LNCAP (cell line): Measurements from ENCODE around the gene DBR1.

Experiments used
- CTCF ChIP-seq: fragments of 450-650 bp; IDR thresholded peaks from 2 replicates; pipeline ENCODE4 v1.5.1; 2017; ENCODE audit warnings: mild to moderate bottlenecking

DBR1 gene

GRCh38 chr3:138118612-138119422 lies 55.9 kb downstream of the DBR1 start:
- peak; percentile 85 for TF ChIP-seq CTCF

- peak; percentile 66 for TF ChIP-seq CTCF
Measured at GRCh38 chr3:138114988-138115971, 59.4 kb downstream of the DBR1 start, which contains the start of gene DZIP1L. Gene DZIP1L (minus strand): TSS chr3:138115608. CDS start chr3:138103971, 11,637 bp downstream.

GRCh38 chr3:138114431-138114918 lies 60.2 kb downstream of the DBR1 start:
- TF ChIP-seq CTCF: no peak

GRCh38 chr3:138113326-138113725 lies 61.4 kb downstream of the DBR1 start:
- no peak for TF ChIP-seq CTCF

- TF ChIP-seq CTCF: no peak
Measured at GRCh38 chr3:138112362-138112761, 62.4 kb downstream of the DBR1 start.
